HepG2 (cell line): ENCODE measurements around the gene ESYT1. TPM values are rescaled to one million over a fixed set of nuclear protein-coding genes. Genes with fewer than 3 reads are reported as not detected.

Source experiments
- ARNTL ChIP-seq: sonication (generic); formaldehyde crosslinking; IDR thresholded peaks from 2 replicates; pipeline ENCODE4 v1.4.0; 2020; ENCODE audit warnings: mild to moderate bottlenecking, missing genetic modification reagents
- CREB3 ChIP-seq: sonication (generic); formaldehyde crosslinking; IDR thresholded peaks from 2 replicates; pipeline ENCODE4 v1.5.0; 2020; ENCODE audit warnings: missing genetic modification reagents
- HNF4A ChIP-seq: sonication (generic); formaldehyde crosslinking; IDR thresholded peaks from 2 replicates; pipeline ENCODE4 v1.4.0; 2020; ENCODE audit warnings: missing genetic modification reagents
- HOMEZ ChIP-seq: IDR thresholded peaks from 2 replicates; pipeline ENCODE4 v1.6.1; 2016; ENCODE audit warnings: low read depth
- POLR2A ChIP-seq, 2 experiments: IDR thresholded peaks; 2 replicates each; pipeline ENCODE4 v1.6.1; 2011; ENCODE audit warnings: low read depth in 2 of 2, low read length in 2 of 2, mild to moderate bottlenecking in 1 of 2, moderate library complexity in 1 of 2; ENCODE audit not compliant: insufficient read depth in 1 of 2
- RNF219 ChIP-seq: sonication (generic); formaldehyde crosslinking; IDR thresholded peaks from 2 replicates; pipeline ENCODE4 v1.5.0; 2020; ENCODE audit warnings: mild to moderate bottlenecking, missing genetic modification reagents
- STAG1 ChIP-seq: sonication (generic); formaldehyde crosslinking; IDR thresholded peaks from 2 replicates; pipeline ENCODE4 v1.4.0; 2020; ENCODE audit warnings: missing genetic modification reagents
- WIZ ChIP-seq: sonication (generic); formaldehyde crosslinking; IDR thresholded peaks from 2 replicates; pipeline ENCODE4 v1.5.1; 2020; ENCODE audit warnings: mild to moderate bottlenecking, missing genetic modification reagents
- ZC3H4 ChIP-seq: sonication (generic); formaldehyde crosslinking; IDR thresholded peaks from 2 replicates; pipeline ENCODE4 v1.4.0; 2020; ENCODE audit warnings: missing genetic modification reagents, borderline replicate concordance
- ZFP36L1 ChIP-seq: sonication (generic); formaldehyde crosslinking; IDR thresholded peaks from 2 replicates; pipeline ENCODE4 v1.8.0; 2022; ENCODE audit warnings: mild to moderate bottlenecking, missing genetic modification reagents, moderate library complexity
- ZNF44 ChIP-seq: sonication (generic); formaldehyde crosslinking; IDR thresholded peaks from 2 replicates; pipeline ENCODE4 v1.5.1; 2020; ENCODE audit warnings: mild to moderate bottlenecking, missing genetic modification reagents
- ZNF740 ChIP-seq: sonication (generic); formaldehyde crosslinking; IDR thresholded peaks from 2 replicates; pipeline ENCODE4 v1.4.0; 2020; ENCODE audit warnings: missing genetic modification reagents
- polyA plus RNA-seq, 8 experiments: library from polyadenylated mRNA; depleted of rRNA in 3 of 8; stranded (reverse) in 7 of 8; unstranded in 1 of 8; fragments of >200 nt; fragmentation: Illumina TruSeq in 4 of 8; extraction: Trizol in 4 of 8; gene quantifications; 2 replicates each; pipeline versions ENCODE4 v1.2.1 to v1.2.3, GENCODE V29; 2011 to 2016; ENCODE audit warnings: low read depth in 4 of 8, missing spikeins in 1 of 8, mixed read lengths in 1 of 8; ENCODE audit not compliant: insufficient read depth in 1 of 8
- total RNA-seq, 5 experiments: library from RNA; depleted of rRNA; stranded (reverse); fragments of >200 nt; fragmentation: Illumina TruSeq; extraction: Trizol; gene quantifications; 2 replicates each; pipeline ENCODE4 v1.2.3, GENCODE V29; 2016; ENCODE audit warnings: low read depth in 1 of 5
- TF ChIP-seq, protein P1 (sequence below): sonication (generic); formaldehyde crosslinking; conservative IDR thresholded peaks from 2 replicates; pipeline ENCODE4 v1.4.0; 2020; ENCODE audit warnings: missing genetic modification reagents
- TF ChIP-seq, protein P2 (sequence below): sonication (generic); formaldehyde crosslinking; IDR thresholded peaks from 2 replicates; pipeline ENCODE4 v1.5.0; 2020; ENCODE audit warnings: missing genetic modification reagents
- TF ChIP-seq, protein P3 (sequence below): sonication (generic); formaldehyde crosslinking; IDR thresholded peaks from 2 replicates; pipeline ENCODE4 v1.4.0; 2020; ENCODE audit warnings: mild to moderate bottlenecking, missing genetic modification reagents

ESYT1 gene
- total and polyA plus RNA-seq, 2 of the 13 experiments (the other 11 are each of a cell fraction or from before 2014, with no cell fraction given): 66.9 to 71.0 TPM

DNA sequence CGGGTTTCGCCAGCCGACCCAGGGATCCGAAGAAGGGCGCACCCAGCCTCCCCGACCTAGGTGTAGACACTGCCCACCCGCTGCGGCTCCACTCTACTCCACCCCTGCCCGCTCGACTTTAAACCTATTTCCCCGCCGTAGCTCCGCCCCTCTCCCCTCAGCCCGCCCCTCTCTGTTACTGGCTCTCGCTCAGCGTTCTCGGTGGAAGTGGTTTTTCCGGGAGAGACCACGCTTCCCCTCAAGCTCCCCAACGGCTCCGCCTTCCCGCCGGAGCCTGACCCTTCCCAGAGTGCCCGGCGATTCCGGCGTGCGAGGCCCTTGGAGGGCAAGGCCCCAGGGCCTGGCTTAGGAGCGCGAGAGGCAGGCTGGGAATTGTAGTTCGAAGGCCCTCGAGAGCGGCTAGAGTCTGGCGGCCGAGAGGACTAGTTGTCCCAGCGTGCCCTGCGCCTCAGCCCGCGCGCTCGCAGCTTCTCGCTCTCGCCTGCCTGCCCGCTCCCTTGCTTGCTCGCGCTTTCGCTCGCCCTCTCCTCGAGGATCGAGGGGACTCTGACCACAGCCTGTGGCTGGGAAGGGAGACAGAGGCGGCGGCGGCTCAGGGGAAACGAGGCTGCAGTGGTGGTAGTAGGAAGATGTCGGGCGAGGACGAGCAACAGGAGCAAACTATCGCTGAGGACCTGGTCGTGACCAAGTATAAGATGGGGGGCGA is 23.8 kb upstream of the ESYT1 start, which contains the start of gene PA2G4 (continued):
- peak; percentile 90 for TF ChIP-seq ZFP36L1 (CRISPR knock-in tag)
- peak; percentile 91 for TF ChIP-seq POLR2A (IDR thresholded peaks at IDR 0.05; ENCODE audit: insufficient read depth in 1 of 2, low read depth in 2 of 2, low read length in 2 of 2)
- TF ChIP-seq STAG1 (CRISPR knock-in tag): 0 out of 2 replicates have a peak, but pooled peaks have one; percentile 1
- TF ChIP-seq ZC3H4: peak; percentile 91
- TF ChIP-seq, protein P1, sequence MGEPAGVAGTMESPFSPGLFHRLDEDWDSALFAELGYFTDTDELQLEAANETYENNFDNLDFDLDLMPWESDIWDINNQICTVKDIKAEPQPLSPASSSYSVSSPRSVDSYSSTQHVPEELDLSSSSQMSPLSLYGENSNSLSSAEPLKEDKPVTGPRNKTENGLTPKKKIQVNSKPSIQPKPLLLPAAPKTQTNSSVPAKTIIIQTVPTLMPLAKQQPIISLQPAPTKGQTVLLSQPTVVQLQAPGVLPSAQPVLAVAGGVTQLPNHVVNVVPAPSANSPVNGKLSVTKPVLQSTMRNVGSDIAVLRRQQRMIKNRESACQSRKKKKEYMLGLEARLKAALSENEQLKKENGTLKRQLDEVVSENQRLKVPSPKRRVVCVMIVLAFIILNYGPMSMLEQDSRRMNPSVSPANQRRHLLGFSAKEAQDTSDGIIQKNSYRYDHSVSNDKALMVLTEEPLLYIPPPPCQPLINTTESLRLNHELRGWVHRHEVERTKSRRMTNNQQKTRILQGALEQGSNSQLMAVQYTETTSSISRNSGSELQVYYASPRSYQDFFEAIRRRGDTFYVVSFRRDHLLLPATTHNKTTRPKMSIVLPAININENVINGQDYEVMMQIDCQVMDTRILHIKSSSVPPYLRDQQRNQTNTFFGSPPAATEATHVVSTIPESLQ (CRISPR knock-in tag): no peak
- TF ChIP-seq, protein P2, sequence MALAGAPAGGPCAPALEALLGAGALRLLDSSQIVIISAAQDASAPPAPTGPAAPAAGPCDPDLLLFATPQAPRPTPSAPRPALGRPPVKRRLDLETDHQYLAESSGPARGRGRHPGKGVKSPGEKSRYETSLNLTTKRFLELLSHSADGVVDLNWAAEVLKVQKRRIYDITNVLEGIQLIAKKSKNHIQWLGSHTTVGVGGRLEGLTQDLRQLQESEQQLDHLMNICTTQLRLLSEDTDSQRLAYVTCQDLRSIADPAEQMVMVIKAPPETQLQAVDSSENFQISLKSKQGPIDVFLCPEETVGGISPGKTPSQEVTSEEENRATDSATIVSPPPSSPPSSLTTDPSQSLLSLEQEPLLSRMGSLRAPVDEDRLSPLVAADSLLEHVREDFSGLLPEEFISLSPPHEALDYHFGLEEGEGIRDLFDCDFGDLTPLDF (CRISPR knock-in tag): peak; percentile 98
- no peak; the same call in 1 of the 2 replicates for TF ChIP-seq HNF4A (CRISPR knock-in tag)
- no peak; the same call in 1 of the 2 replicates for TF ChIP-seq WIZ (CRISPR knock-in tag)
- TF ChIP-seq HOMEZ: peak; percentile 37; the same call in 1 of the 2 replicates
- 0 out of 2 replicates have a peak, but pooled peaks have one; percentile 10 for TF ChIP-seq ZNF740 (CRISPR knock-in tag)
- peak; percentile 90; the same call in 1 of the 2 replicates for TF ChIP-seq ZNF44
- TF ChIP-seq CREB3 (CRISPR knock-in tag): 0 out of 2 replicates have a peak, but pooled peaks have one; percentile 55
- TF ChIP-seq, protein P3, sequence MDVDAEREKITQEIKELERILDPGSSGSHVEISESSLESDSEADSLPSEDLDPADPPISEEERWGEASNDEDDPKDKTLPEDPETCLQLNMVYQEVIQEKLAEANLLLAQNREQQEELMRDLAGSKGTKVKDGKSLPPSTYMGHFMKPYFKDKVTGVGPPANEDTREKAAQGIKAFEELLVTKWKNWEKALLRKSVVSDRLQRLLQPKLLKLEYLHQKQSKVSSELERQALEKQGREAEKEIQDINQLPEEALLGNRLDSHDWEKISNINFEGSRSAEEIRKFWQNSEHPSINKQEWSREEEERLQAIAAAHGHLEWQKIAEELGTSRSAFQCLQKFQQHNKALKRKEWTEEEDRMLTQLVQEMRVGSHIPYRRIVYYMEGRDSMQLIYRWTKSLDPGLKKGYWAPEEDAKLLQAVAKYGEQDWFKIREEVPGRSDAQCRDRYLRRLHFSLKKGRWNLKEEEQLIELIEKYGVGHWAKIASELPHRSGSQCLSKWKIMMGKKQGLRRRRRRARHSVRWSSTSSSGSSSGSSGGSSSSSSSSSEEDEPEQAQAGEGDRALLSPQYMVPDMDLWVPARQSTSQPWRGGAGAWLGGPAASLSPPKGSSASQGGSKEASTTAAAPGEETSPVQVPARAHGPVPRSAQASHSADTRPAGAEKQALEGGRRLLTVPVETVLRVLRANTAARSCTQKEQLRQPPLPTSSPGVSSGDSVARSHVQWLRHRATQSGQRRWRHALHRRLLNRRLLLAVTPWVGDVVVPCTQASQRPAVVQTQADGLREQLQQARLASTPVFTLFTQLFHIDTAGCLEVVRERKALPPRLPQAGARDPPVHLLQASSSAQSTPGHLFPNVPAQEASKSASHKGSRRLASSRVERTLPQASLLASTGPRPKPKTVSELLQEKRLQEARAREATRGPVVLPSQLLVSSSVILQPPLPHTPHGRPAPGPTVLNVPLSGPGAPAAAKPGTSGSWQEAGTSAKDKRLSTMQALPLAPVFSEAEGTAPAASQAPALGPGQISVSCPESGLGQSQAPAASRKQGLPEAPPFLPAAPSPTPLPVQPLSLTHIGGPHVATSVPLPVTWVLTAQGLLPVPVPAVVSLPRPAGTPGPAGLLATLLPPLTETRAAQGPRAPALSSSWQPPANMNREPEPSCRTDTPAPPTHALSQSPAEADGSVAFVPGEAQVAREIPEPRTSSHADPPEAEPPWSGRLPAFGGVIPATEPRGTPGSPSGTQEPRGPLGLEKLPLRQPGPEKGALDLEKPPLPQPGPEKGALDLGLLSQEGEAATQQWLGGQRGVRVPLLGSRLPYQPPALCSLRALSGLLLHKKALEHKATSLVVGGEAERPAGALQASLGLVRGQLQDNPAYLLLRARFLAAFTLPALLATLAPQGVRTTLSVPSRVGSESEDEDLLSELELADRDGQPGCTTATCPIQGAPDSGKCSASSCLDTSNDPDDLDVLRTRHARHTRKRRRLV (CRISPR knock-in tag): peak; percentile 85; the same call in 1 of the 2 replicates
- peak; percentile 75 for TF ChIP-seq ARNTL (CRISPR knock-in tag)
- no peak for TF ChIP-seq RNF219
